Natural killer cell treated with Interleukin-12 subunit alpha and Interleukin-12 subunit beta and Interleukin-15 and Interleukin-18, amount 100 ng/mL, for 72 hours (primary cell): ENCODE measurements around the gene ACER3. TPM values are rescaled to one million over a fixed set of nuclear protein-coding genes. Genes with fewer than 3 reads are reported as not detected.

Source experiments
- ATAC-seq, 2 donors: fragments of 150-1000 bp; cut with Tn5 transposase in 1 of 2; sonication (Bioruptor Pico), chemical (Tn5 transposase) in 1 of 2; 2 replicates each; pipeline ENCODE4 v1.10.0; 2021
- DNase-seq: peaks from one replicate; pipeline ENCODE4 v3.0.0; 2022; ENCODE audit warnings: low spot score
- H3K27ac Mint-ChIP-seq, 2 donors: 1 replicate in 1 of 2; 2 replicates in 1 of 2; pipeline ENCODE4 v1.8.0; 2022; ENCODE audit warnings: mixed read lengths in 2 of 2, mild to moderate bottlenecking in 1 of 2, moderate library complexity in 1 of 2
- H3K27me3 Mint-ChIP-seq, 2 donors: 1 replicate in 1 of 2; 2 replicates in 1 of 2; pipeline ENCODE4 v1.8.0; 2022; ENCODE audit warnings: mixed read lengths in 2 of 2
- H3K36me3 Mint-ChIP-seq: one replicate; pipeline ENCODE4 v1.8.0; 2022; ENCODE audit warnings: mixed read lengths
- H3K4me1 Mint-ChIP-seq, 2 donors: 1 replicate in 1 of 2; 2 replicates in 1 of 2; pipeline ENCODE4 v1.8.0; 2022; ENCODE audit warnings: low read depth in 2 of 2, mixed read lengths in 2 of 2, mild to moderate bottlenecking in 1 of 2
- H3K4me3 Mint-ChIP-seq: one replicate; pipeline ENCODE4 v1.8.0; 2022; ENCODE audit warnings: mixed read lengths
- H3K9me3 Mint-ChIP-seq: 2 replicates; pipeline ENCODE4 v1.8.0; 2022; ENCODE audit warnings: mixed read lengths
- total RNA-seq, 2 donors: library from RNA; stranded (reverse); gene quantifications; one replicate each; pipeline ENCODE4 v1.2.3, GENCODE V29; 2022

The ACER3 gene
- total RNA-seq, 2 donors from 2014 or later = 16.3 to 16.8 TPM

- peak overlapping the region; percentile 92 for H3K4me3 Mint-ChIP-seq
- H3K4me1 Mint-ChIP-seq = peaks cover 18 to 25% of the 10 kb centered on the region in 2 donors
- H3K9me3 Mint-ChIP-seq = no peaks in the 10 kb centered on the region
- H3K27ac Mint-ChIP-seq = peak overlapping the region; percentile 49 to 84
- H3K27me3 Mint-ChIP-seq = no peaks in the 10 kb centered on the region
- H3K36me3 Mint-ChIP-seq = peaks cover 5% of the 10 kb centered on the region
- ATAC-seq = no peak
- no peak for DNase-seq
These were observed 205.1 kb downstream of the ACER3 start for GRCh38 chr11:77065878-77066228.

- DNase-seq (peak; percentile 91), ATAC-seq (peak; percentile 97)
- Mint-ChIP-seq H3K9me3 (no peaks in the 10 kb centered on the region), H3K36me3 (peaks cover 5% of the 10 kb centered on the region), H3K4me1 (peaks cover 19 to 25% of the 10 kb centered on the region in 2 donors), H3K27me3 (no peaks in the 10 kb centered on the region), H3K4me3 (peak within 1 kb of the TSS; percentile 92), H3K27ac (peak within 1 kb of the TSS; percentile 49 to 84)
These were observed 205.7 kb downstream of the ACER3 start, which contains the start of gene CAPN5 for GRCh38 chr11:77066229-77067042. Gene CAPN5 (plus strand): TSS chr11:77066971. CDS start chr11:77084887, 17,916 bp downstream.

- Mint-ChIP-seq H3K27ac (no peak overlapping the region), H3K4me1 (peaks cover 33 to 38% of the 10 kb centered on the region in 2 donors), H3K9me3 (no peaks in the 10 kb centered on the region), H3K4me3 (peak overlapping the region; percentile 56), H3K36me3 (no peaks in the 10 kb centered on the region), H3K27me3 (no peaks in the 10 kb centered on the region)
- ATAC-seq (no peak), DNase-seq (no peak)
These were observed 207.2 kb downstream of the ACER3 start for GRCh38 chr11:77067861-77068443.

GRCh38 chr11:77068457-77069335, 208.0 kb downstream of the ACER3 start:
- peak overlapping the region; percentile 18 for H3K4me3 Mint-ChIP-seq
- H3K36me3 Mint-ChIP-seq = no peaks in the 10 kb centered on the region
- DNase-seq (no peak), ATAC-seq (no peak)
- peaks cover 40 to 45% of the 10 kb centered on the region in 2 donors for H3K4me1 Mint-ChIP-seq
- no peaks in the 10 kb centered on the region for H3K27me3 Mint-ChIP-seq
- H3K9me3 Mint-ChIP-seq = no peaks in the 10 kb centered on the region
- H3K27ac Mint-ChIP-seq = no peak overlapping the region

GRCh38 chr11:77069336-77069968, 208.7 kb downstream of the ACER3 start:
- Mint-ChIP-seq H3K9me3 (no peaks in the 10 kb centered on the region), H3K4me1 (peaks cover 47 to 53% of the 10 kb centered on the region in 2 donors), H3K4me3 (peak overlapping the region; percentile 18), H3K27me3 (no peaks in the 10 kb centered on the region), H3K27ac (no peak overlapping the region), H3K36me3 (no peaks in the 10 kb centered on the region)
- DNase-seq (no peak), ATAC-seq (no peak)

- H3K27me3 Mint-ChIP-seq = no peaks in the 10 kb centered on the region
- DNase-seq (no peak), ATAC-seq (no peak)
- H3K36me3 Mint-ChIP-seq = no peaks in the 10 kb centered on the region
- peaks cover 47 to 53% of the 10 kb centered on the region in 2 donors for H3K4me1 Mint-ChIP-seq
- H3K9me3 Mint-ChIP-seq = no peaks in the 10 kb centered on the region
- no peak overlapping the region for H3K4me3 Mint-ChIP-seq
- no peak overlapping the region for H3K27ac Mint-ChIP-seq
These were observed 209.4 kb downstream of the ACER3 start for GRCh38 chr11:77069969-77070582.

- Mint-ChIP-seq H3K27me3 (no peaks in the 10 kb centered on the region), H3K9me3 (no peaks in the 10 kb centered on the region), H3K36me3 (no peaks in the 10 kb centered on the region), H3K4me1 (peaks cover 43 to 53% of the 10 kb centered on the region in 2 donors), H3K4me3 (no peak overlapping the region), H3K27ac (no peak overlapping the region)
- DNase-seq (no peak), ATAC-seq (no peak)
These were observed 210.4 kb downstream of the ACER3 start for GRCh38 chr11:77071077-77071476.

GRCh38 chr11:77071671-77072605, 211.2 kb downstream of the ACER3 start:
- peak overlapping the region; percentile 83 for H3K4me3 Mint-ChIP-seq

GRCh38 chr11:77072851-77073327, 212.2 kb downstream of the ACER3 start:
- peak overlapping the region; percentile 83 for H3K4me3 Mint-ChIP-seq
- H3K27ac Mint-ChIP-seq = peak overlapping the region; percentile 58 to 64
- H3K9me3 Mint-ChIP-seq = no peaks in the 10 kb centered on the region
- no peaks in the 10 kb centered on the region for H3K27me3 Mint-ChIP-seq
- H3K36me3 Mint-ChIP-seq = no peaks in the 10 kb centered on the region
- DNase-seq (peak; percentile 87), ATAC-seq (peak; percentile 94 to 95)
- H3K4me1 Mint-ChIP-seq = peaks cover 45 to 52% of the 10 kb centered on the region in 2 donors

More at GRCh38 chr11:77071671-77072605, 211.2 kb downstream of the ACER3 start:
- peak overlapping the region; percentile 48 to 64 for H3K27ac Mint-ChIP-seq
- no peaks in the 10 kb centered on the region for H3K9me3 Mint-ChIP-seq
- no peaks in the 10 kb centered on the region for H3K36me3 Mint-ChIP-seq
- no peak for DNase-seq
- ATAC-seq = peak; percentile 45 to 48
- peaks cover 49 to 58% of the 10 kb centered on the region in 2 donors for H3K4me1 Mint-ChIP-seq
- H3K27me3 Mint-ChIP-seq = no peaks in the 10 kb centered on the region

GRCh38 chr11:77073328-77074001, 212.7 kb downstream of the ACER3 start:
- Mint-ChIP-seq H3K27ac (peak overlapping the region; percentile 50 to 58), H3K9me3 (no peaks in the 10 kb centered on the region), H3K36me3 (no peaks in the 10 kb centered on the region), H3K4me3 (peak overlapping the region; percentile 83), H3K4me1 (peaks cover 39 to 47% of the 10 kb centered on the region in 2 donors), H3K27me3 (no peaks in the 10 kb centered on the region)
- ATAC-seq (peak; percentile 77 to 81), DNase-seq (no peak)

- Mint-ChIP-seq H3K4me3 (no peak overlapping the region), H3K27me3 (no peaks in the 10 kb centered on the region), H3K4me1 (peaks cover 39 to 48% of the 10 kb centered on the region in 2 donors), H3K27ac (no peak overlapping the region), H3K36me3 (no peaks in the 10 kb centered on the region), H3K9me3 (no peaks in the 10 kb centered on the region)
- ATAC-seq = no peak
- DNase-seq = no peak
These were observed 213.5 kb downstream of the ACER3 start for GRCh38 chr11:77074205-77074604.
